ENCODE measurements around the gene CAPS.

The CAPS gene

GRCh38 chr19:5952193-5953029, 38.4 kb downstream of the CAPS start:
- Histone ChIP-seq H4K20me1 (peaks cover 84 to 100% (median 99%) of the 10 kb centered on the region in 11 experiments), H3K4me2 (peak overlapping the region; percentile 81 to 94 (median 90)), H3K36me3 (peaks cover 5 to 35% (median 21%) of the 10 kb centered on the region in 11 experiments; a peak in 16 of 22 replicates), H3K4me3 (peak overlapping the region in 1 of 10 experiments; percentile 28; a peak in 1 of 20 replicates), H3K27ac (peak overlapping the region in 9 of 11 experiments; percentile 1 to 67 (median 33); a peak in 11 of 22 replicates), H3K4me1 (peaks cover 86 to 98% (median 97%) of the 10 kb centered on the region in 10 experiments), H3K9me3 (replicated peaks in 1 of 11) (no peaks in the 10 kb centered on the region), H3K9ac (peak overlapping the region in 4 of 11 experiments; percentile 18 to 53 (median 30); a peak in 2 of 22 replicates), H3K27me3 (no peaks in the 10 kb centered on the region)
- TF ChIP-seq Cebpa-rat (IDR thresholded peaks at IDR 0.05) = no peak

DNA sequence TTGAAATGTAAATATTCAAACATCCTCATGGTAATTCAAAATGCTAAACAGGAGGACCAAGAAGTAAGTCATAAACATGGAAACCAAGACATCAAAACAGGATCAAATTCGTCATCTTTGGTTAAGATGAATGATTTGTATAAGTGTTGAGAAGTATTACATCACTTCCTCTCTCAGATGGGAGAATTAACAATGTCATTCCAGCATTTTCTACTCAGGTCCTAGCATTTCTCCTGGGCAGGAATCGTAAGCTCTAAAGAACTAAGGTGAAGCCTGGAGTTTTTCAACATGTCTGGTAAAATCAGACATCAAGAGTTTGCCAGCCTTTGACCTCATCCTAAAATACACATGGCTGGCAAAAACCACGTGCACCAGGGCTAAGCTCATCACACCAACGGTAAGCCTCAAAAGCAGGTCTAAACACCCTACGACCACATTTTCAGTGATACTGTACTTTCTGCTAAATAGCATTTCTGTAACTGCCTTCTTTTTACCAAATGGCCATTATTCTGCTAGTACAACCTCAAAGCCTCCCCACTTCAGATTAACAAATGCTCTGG, 39.1 kb downstream of the CAPS start:
- Histone ChIP-seq H3K4me3 (no peak overlapping the region), H3K9ac (0 out of 22 replicates have a peak overlapping the region, but pooled peaks of 1 of the 11 experiments have one; percentile 1)

DNA sequence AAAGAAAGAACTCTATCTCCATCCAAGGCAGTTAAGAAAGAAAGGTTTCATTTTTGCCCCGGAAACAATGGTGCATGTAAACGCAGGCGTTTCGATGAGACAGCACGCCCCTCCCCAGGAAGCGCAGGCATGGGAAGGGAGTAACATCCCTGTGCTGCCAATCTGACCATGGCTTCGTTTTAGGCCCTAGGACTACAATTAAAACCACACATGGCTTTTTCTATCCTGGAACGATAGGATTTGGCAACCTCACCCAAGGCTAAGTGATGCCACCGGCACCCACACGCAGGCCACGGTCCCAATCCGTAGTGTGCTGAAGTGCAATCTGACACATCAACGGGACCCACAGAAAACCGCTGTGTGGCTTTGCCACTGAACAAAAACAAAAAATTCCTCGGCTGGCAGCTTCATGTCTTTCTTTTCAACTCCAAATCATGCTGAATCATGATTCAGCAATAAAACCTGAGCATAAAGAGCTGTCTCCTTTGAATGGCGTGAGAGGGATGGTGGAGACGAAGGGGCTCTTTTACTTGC, 39.7 kb downstream of the CAPS start:
- H3K36me3 ChIP-seq = peaks cover 10 to 37% (median 22%) of the 10 kb centered on the region in 11 experiments; a peak in 21 of 22 replicates
- H3K27me3 ChIP-seq = no peaks in the 10 kb centered on the region
- peak overlapping the region; percentile 81 to 94 (median 90) for H3K4me2 ChIP-seq
- H3K4me3 ChIP-seq = no peak overlapping the region
- no peaks in the 10 kb centered on the region for H3K9me3 ChIP-seq (replicated peaks in 1 of 11)
- peak overlapping the region in 9 of 11 experiments; percentile 4 to 67 (median 34); a peak in 13 of 22 replicates for H3K27ac ChIP-seq
- TF ChIP-seq Cebpa-rat (IDR thresholded peaks at IDR 0.05) = no peak
- H3K4me1 ChIP-seq = peaks cover 72 to 95% (median 91%) of the 10 kb centered on the region in 10 experiments
- peak overlapping the region in 3 of 11 experiments; percentile 15 to 51 (median 42); a peak in 2 of 22 replicates for H3K9ac ChIP-seq
- H4K20me1 ChIP-seq = peaks cover 97 to 100% (median 98%) of the 10 kb centered on the region in 11 experiments

More for the DNA sequence above, 39.1 kb downstream of the CAPS start:
- H3K9me3 ChIP-seq (replicated peaks in 1 of 11) = no peaks in the 10 kb centered on the region
- H3K36me3 ChIP-seq = peaks cover 6 to 30% (median 17%) of the 10 kb centered on the region in 11 experiments; a peak in 20 of 22 replicates
- peak overlapping the region; percentile 81 to 94 (median 90) for H3K4me2 ChIP-seq
- no peak for TF ChIP-seq Cebpa-rat (IDR thresholded peaks at IDR 0.05)
- H3K27ac ChIP-seq = peak overlapping the region in 9 of 11 experiments; percentile 22 to 67 (median 44); a peak in 12 of 22 replicates
- H4K20me1 ChIP-seq = peaks cover 91 to 100% (median 98%) of the 10 kb centered on the region in 11 experiments
- H3K27me3 ChIP-seq = no peaks in the 10 kb centered on the region
- H3K4me1 ChIP-seq = peaks cover 79 to 95% (median 91%) of the 10 kb centered on the region in 10 experiments

DNA sequence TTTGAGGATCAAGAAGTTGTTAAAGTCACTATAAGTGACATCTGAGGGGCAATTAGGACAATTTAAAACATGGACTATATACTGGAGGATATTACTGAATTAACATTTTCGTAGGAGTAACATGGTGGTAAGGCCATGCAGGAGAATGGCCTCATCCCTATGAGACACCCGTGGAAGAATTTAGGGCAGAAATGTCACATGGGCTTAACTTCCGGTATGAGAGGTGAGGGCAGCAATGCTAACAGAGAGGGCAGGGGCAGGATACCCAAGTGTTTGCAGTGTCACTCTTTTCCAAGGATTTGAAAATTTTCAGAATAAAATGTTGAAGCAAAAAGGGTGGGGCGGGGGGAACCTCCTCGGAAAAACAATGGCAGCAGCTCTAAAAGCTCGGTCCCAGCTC, 40.2 kb downstream of the CAPS start:
- H4K20me1 ChIP-seq = peaks cover 97 to 100% (median 98%) of the 10 kb centered on the region in 11 experiments
- TF ChIP-seq Cebpa-rat (IDR thresholded peaks at IDR 0.05) = no peak
- H3K27me3 ChIP-seq = no peaks in the 10 kb centered on the region
- peak overlapping the region in 3 of 11 experiments; percentile 15 to 51 (median 42); a peak in 6 of 22 replicates for H3K9ac ChIP-seq
- H3K36me3 ChIP-seq = peaks cover 10 to 39% (median 23%) of the 10 kb centered on the region in 11 experiments; a peak in 21 of 22 replicates
- peak overlapping the region; percentile 81 to 94 (median 90) for H3K4me2 ChIP-seq
- peak overlapping the region in 8 of 11 experiments; percentile 22 to 67 (median 47); a peak in 12 of 22 replicates for H3K27ac ChIP-seq
- H3K9me3 ChIP-seq (replicated peaks in 1 of 11) = no peaks in the 10 kb centered on the region
- H3K4me3 ChIP-seq = no peak overlapping the region
- H3K4me1 ChIP-seq = peaks cover 67 to 95% (median 91%) of the 10 kb centered on the region in 10 experiments

DNA sequence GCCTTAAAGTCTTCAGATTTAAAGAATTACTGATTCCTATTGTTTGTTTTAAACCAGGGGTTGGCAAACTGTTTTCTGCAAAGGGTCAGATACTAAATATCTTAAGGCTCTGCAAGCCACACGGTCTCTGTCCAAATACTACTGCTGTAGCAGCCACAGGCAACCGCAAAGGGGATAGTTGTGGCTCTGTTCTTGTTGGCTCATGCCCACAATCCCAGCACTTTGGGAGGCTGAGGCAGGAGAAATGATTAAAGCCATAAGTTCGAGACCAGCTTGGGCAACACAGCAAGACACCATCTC, 41.5 kb downstream of the CAPS start:
- H3K4me2 ChIP-seq = peak overlapping the region in 8 of 11 experiments; percentile 81 to 94 (median 90); a peak in 12 of 22 replicates
- H3K9ac ChIP-seq = peak overlapping the region in 2 of 11 experiments; percentile 1 to 31; a peak in 2 of 22 replicates
- H3K9me3 ChIP-seq (replicated peaks in 1 of 11) = no peaks in the 10 kb centered on the region
- no peaks in the 10 kb centered on the region for H3K27me3 ChIP-seq
- H3K36me3 ChIP-seq = peaks cover 2 to 35% (median 20%) of the 10 kb centered on the region in 11 experiments; a peak in 20 of 22 replicates
- peak overlapping the region in 2 of 11 experiments; percentile 3 to 67; a peak in 1 of 22 replicates for H3K27ac ChIP-seq
- TF ChIP-seq Cebpa-rat (IDR thresholded peaks at IDR 0.05) = no peak
- H3K4me1 ChIP-seq = peaks cover 58 to 95% (median 91%) of the 10 kb centered on the region in 10 experiments
- no peak overlapping the region for H3K4me3 ChIP-seq
- peaks cover 97 to 100% (median 98%) of the 10 kb centered on the region in 11 experiments for H4K20me1 ChIP-seq

GRCh38 chr19:5956323-5956722, 42.3 kb downstream of the CAPS start:
- Histone ChIP-seq H3K36me3 (peaks cover 0 to 39% (median 20%) of the 10 kb centered on the region in 11 experiments; a peak in 20 of 22 replicates), H3K27ac (no peak overlapping the region), H3K4me2 (peak overlapping the region in 6 of 11 experiments; percentile 2 to 91 (median 37); a peak in 7 of 22 replicates), H3K4me3 (no peak overlapping the region), H4K20me1 (peaks cover 97 to 100% (median 98%) of the 10 kb centered on the region in 11 experiments), H3K9me3 (replicated peaks in 1 of 11) (no peaks in the 10 kb centered on the region), H3K4me1 (peaks cover 58 to 95% (median 91%) of the 10 kb centered on the region in 10 experiments), H3K9ac (peak overlapping the region in 1 of 11 experiments; percentile 36; a peak in 3 of 22 replicates), H3K27me3 (no peaks in the 10 kb centered on the region)
- no peak for TF ChIP-seq Cebpa-rat (IDR thresholded peaks at IDR 0.05)

DNA sequence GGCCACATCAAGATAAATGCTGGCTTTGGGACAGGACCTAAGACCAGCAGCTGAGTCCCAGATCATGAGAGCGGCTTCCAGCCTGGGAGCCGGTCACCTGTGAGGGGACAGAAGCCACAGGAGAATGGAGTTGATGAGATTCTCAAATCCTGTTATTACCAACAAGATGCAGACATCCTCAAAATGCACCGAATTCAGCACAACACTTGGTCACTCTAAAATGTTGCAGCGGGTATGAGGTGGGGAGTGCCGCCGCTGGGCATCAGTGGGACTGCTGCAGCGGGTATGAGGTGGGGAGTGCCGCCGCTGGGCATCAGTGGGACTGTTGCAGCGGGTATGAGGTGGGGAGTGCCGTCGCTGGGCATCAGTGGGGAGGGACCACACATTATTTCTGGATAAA, 42.7 kb downstream of the CAPS start:
- Histone ChIP-seq H3K27ac (no peak overlapping the region), H3K36me3 (peaks cover 0 to 39% (median 20%) of the 10 kb centered on the region in 11 experiments; a peak in 20 of 22 replicates), H3K4me1 (peaks cover 58 to 95% (median 91%) of the 10 kb centered on the region in 10 experiments), H3K9me3 (replicated peaks in 1 of 11) (no peaks in the 10 kb centered on the region), H3K27me3 (no peaks in the 10 kb centered on the region), H3K4me2 (peak overlapping the region in 6 of 11 experiments; percentile 2 to 91 (median 37); a peak in 6 of 22 replicates), H3K9ac (peak overlapping the region in 1 of 11 experiments; percentile 36; a peak in 3 of 22 replicates), H4K20me1 (peaks cover 97 to 100% (median 98%) of the 10 kb centered on the region in 11 experiments), H3K4me3 (no peak overlapping the region)
- no peak for TF ChIP-seq Cebpa-rat (IDR thresholded peaks at IDR 0.05)

GRCh38 chr19:5957170-5957569, 43.1 kb downstream of the CAPS start:
- Histone ChIP-seq H3K9me3 (replicated peaks in 1 of 11) (no peaks in the 10 kb centered on the region), H3K4me1 (peaks cover 58 to 95% (median 91%) of the 10 kb centered on the region in 10 experiments), H4K20me1 (peaks cover 95 to 100% (median 98%) of the 10 kb centered on the region in 11 experiments), H3K36me3 (peaks cover 0 to 39% (median 20%) of the 10 kb centered on the region in 11 experiments; a peak in 20 of 22 replicates), H3K27me3 (no peaks in the 10 kb centered on the region), H3K4me3 (no peak overlapping the region), H3K9ac (no peak overlapping the region), H3K4me2 (peak overlapping the region in 4 of 11 experiments; percentile 2 to 91 (median 53); a peak in 1 of 22 replicates), H3K27ac (no peak overlapping the region)
- TF ChIP-seq Cebpa-rat (IDR thresholded peaks at IDR 0.05) = no peak
